ENCODE measurements around the gene ATXN7L2. TPM values are rescaled to one million over a fixed set of nuclear protein-coding genes. Genes with fewer than 3 reads are reported as not detected.

Gene ATXN7L2, protein sequence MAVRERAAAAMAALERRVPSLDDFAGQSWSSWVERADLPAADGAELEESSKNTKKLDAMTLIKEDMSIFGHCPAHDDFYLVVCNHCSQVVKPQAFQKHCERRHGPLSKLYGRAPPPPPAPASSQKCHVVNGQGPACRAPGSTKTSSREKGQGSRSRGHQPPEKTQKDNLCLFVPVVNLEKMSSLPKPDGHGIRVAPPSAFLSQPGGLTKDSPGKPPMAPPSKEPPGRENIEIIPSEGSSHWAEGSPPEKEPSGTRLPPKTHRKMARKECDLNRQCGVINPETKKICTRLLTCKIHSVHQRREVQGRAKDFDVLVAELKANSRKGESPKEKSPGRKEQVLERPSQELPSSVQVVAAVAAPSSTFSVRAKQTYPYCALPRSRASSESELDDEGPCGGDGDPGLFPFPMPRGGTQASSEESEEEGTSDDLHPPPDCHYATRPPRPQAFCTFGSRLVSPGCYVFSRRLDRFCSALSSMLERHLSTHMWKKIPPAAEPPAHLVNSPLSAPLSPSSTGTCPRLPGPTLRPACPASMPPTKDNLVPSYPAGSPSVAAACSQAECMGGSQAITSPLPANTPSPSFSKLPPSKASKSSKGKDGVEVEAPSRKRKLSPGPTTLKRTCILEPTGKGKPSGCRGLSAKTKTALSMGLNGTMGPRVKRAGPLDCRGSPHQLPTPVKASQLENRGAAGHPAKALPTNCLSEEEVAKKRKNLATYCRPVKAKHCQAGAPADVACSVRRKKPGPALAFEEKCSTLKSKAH
- 11.5 TPM for polyA plus RNA-seq (2012; ENCODE audit: insufficient read length, low read depth)

DNA sequence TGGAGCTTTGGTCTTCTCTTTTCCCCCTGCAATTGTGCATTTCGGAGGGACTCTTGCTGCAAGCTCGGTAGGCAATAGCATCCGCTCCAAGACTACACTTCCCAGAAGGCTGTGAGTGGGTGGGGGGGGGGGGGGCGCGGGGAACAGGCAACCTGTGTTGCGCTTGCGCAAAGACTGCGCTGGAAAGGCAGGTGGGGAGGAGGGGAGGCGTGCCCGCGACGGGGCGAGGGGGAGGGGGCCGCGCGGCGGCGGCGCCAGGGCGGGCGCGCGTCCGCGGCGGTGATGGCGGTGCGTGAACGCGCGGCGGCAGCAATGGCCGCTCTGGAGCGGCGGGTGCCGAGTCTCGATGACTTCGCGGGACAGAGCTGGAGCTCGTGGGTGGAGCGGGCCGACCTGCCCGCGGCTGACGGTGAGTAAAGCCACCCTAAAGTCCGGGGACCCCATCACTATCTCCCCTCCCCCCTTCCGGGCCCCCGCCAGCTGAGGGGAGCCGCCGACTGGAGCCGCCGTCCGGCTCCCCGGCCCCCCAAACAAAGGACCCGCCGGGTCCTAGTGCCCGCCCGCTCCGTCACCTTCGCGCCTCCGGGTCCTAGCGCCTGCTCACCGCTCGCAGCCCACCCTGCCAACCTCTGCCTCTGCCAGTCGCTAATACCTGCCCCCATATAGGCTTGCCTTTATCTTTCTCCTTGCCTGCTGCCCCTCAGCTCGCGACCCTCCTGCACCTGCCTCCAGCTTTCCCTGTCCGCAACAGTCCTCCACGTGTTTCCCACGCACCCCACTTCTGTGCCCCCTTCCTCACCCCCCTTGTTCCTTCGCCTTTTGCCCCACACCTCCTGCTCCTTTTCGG is at the start of gene ATXN7L2:
TSS of gene ATXN7L2 (plus strand) at position 234 of the 847 bp plus-strand sequence. CDS start at position 283, 49 bp downstream.
- TF ChIP-seq TAF1 (IDR thresholded peaks at IDR 0.05; ENCODE audit: borderline replicate concordance, insufficient read depth, low read length) (peak; percentile 92), FOXP2 (optimal IDR thresholded peaks at IDR 0.05; ENCODE audit: borderline replicate concordance, extremely low read depth, extremely low read length, insufficient read depth) (peak; percentile 9), SIN3A (IDR thresholded peaks at IDR 0.05; ENCODE audit: borderline replicate concordance, insufficient read depth, low read length) (peak; percentile 69; the same call in 1 of the 2 replicates), POLR2AphosphoS5 (IDR thresholded peaks at IDR 0.05; ENCODE audit: low read depth, low read length) (peak; percentile 48; the same call in 1 of the 2 replicates)
- TF ChIP-seq, protein P1, sequence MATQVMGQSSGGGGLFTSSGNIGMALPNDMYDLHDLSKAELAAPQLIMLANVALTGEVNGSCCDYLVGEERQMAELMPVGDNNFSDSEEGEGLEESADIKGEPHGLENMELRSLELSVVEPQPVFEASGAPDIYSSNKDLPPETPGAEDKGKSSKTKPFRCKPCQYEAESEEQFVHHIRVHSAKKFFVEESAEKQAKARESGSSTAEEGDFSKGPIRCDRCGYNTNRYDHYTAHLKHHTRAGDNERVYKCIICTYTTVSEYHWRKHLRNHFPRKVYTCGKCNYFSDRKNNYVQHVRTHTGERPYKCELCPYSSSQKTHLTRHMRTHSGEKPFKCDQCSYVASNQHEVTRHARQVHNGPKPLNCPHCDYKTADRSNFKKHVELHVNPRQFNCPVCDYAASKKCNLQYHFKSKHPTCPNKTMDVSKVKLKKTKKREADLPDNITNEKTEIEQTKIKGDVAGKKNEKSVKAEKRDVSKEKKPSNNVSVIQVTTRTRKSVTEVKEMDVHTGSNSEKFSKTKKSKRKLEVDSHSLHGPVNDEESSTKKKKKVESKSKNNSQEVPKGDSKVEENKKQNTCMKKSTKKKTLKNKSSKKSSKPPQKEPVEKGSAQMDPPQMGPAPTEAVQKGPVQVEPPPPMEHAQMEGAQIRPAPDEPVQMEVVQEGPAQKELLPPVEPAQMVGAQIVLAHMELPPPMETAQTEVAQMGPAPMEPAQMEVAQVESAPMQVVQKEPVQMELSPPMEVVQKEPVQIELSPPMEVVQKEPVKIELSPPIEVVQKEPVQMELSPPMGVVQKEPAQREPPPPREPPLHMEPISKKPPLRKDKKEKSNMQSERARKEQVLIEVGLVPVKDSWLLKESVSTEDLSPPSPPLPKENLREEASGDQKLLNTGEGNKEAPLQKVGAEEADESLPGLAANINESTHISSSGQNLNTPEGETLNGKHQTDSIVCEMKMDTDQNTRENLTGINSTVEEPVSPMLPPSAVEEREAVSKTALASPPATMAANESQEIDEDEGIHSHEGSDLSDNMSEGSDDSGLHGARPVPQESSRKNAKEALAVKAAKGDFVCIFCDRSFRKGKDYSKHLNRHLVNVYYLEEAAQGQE (IDR thresholded peaks at IDR 0.05; ENCODE audit: insufficient read depth in 1 of 2, low read depth in 2 of 2, low read length in 2 of 2): peak; percentile 26 to 37; a peak in 2 of 4 replicates

DNA sequence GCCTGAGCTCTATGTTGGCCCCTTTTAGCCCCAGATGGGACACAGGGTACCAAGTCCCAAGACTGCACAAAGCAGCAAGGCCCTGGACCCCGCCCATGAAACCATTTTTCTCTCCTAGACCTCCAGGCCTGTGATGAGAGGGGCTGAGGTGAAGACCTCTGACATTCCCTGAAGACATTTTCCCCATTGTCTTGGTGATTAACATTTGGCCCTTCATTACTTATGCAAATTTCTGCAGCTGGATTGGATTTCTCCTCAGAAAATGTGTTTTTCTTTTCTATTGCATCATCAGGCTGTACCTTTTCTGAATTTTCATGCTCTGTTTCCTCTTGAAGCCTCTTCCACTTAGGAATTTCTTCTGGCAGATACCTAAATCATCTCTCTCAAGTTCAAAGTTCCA is 49.2 kb upstream of the ATXN7L2 start:
- TF ChIP-seq, protein P1 (IDR thresholded peaks at IDR 0.05; ENCODE audit: insufficient read depth in 1 of 2, low read depth in 2 of 2, low read length in 2 of 2): no peak
- no peak for TF ChIP-seq TAF1 (IDR thresholded peaks at IDR 0.05; ENCODE audit: borderline replicate concordance, insufficient read depth, low read length)
- no peak for TF ChIP-seq SIN3A (IDR thresholded peaks at IDR 0.05; ENCODE audit: borderline replicate concordance, insufficient read depth, low read length)
- TF ChIP-seq POLR2AphosphoS5 (IDR thresholded peaks at IDR 0.05; ENCODE audit: low read depth, low read length): no peak
- TF ChIP-seq FOXP2 (optimal IDR thresholded peaks at IDR 0.05; ENCODE audit: borderline replicate concordance, extremely low read depth, extremely low read length, insufficient read depth): no peak

GRCh38 chr1:109438798-109439297 is 44.9 kb upstream of the ATXN7L2 start:
- TF ChIP-seq TAF1 (IDR thresholded peaks at IDR 0.05; ENCODE audit: borderline replicate concordance, insufficient read depth, low read length) (peak; percentile 29; the same call in 1 of the 2 replicates), SIN3A (IDR thresholded peaks at IDR 0.05; ENCODE audit: borderline replicate concordance, insufficient read depth, low read length) (no peak)

DNA sequence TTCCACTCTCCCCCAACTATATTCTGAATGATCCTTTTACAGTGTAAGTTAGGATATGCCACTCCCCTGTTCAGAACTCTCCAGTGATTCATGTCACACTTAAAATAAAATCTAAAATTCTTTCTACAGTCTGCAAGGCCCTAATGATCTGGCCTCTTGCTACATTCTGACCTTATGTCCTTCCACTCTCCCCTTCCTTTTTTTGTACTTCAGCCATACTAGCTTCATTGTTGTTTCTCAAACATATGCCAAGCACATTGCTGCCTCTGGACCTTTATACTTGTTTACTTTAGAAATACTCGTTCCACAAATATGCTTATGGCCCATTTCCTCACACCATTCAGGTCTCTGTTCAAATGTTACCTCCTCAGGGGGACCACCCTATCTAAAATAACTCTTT is 42.6 kb upstream of the ATXN7L2 start:
- TF ChIP-seq TAF1 (IDR thresholded peaks at IDR 0.05; ENCODE audit: borderline replicate concordance, insufficient read depth, low read length) (no peak), SIN3A (IDR thresholded peaks at IDR 0.05; ENCODE audit: borderline replicate concordance, insufficient read depth, low read length) (no peak), FOXP2 (optimal IDR thresholded peaks at IDR 0.05; ENCODE audit: borderline replicate concordance, extremely low read depth, extremely low read length, insufficient read depth) (no peak), POLR2AphosphoS5 (IDR thresholded peaks at IDR 0.05; ENCODE audit: low read depth, low read length) (no peak)
- TF ChIP-seq, protein P1 (IDR thresholded peaks at IDR 0.05; ENCODE audit: insufficient read depth in 1 of 2, low read depth in 2 of 2, low read length in 2 of 2): no peak
